ENCODE results near the gene DDX3X. TPM values are rescaled to one million over a fixed set of nuclear protein-coding genes. Genes with fewer than 3 reads are reported as not detected.
"Not testable (repeated sequence)": the region's sequence is repeated elsewhere in the genome, so short reads cannot be mapped to it uniquely, and the experiment has no call there.

DDX3X gene
- total RNA-seq, 4 donors from 2014 or later: 208 to 295 (median 278) TPM

- WGBS, 2 donors: 88 to 92% methylated on average over 8 of the region's 8 CpGs
- Histone ChIP-seq H3K4me3 (replicated peaks in 1 of 3) (no peak overlapping the region), H3K36me3 (no peaks in the 10 kb centered on the region), H3K27ac (no peak overlapping the region), H3K27me3 (no peaks in the 10 kb centered on the region), H3K9me3 (no peaks in the 10 kb centered on the region), H3K4me1 (no peaks in the 10 kb centered on the region)
- TF ChIP-seq CTCF (IDR thresholded peaks at IDR 0.05) (no peak), POLR2A (IDR thresholded peaks at IDR 0.05) (no peak)
- no peak for DNase-seq
- intact Hi-C loops (cut with DNase I): no loop called here
Measured at GRCh38 chrX:41386222-41386990, 52.4 kb downstream of the DDX3X start.

GRCh38 chrX:41388543-41388942, 54.6 kb downstream of the DDX3X start:
- H3K9me3 ChIP-seq: no peaks in the 10 kb centered on the region
- DNase-seq: no peak
- no peaks in the 10 kb centered on the region for H3K4me1 ChIP-seq
- no peak overlapping the region for H3K27ac ChIP-seq
- intact Hi-C loops (cut with DNase I): no loop called here
- TF ChIP-seq POLR2A (IDR thresholded peaks at IDR 0.05) (no peak), CTCF (IDR thresholded peaks at IDR 0.05) (no peak)
- H3K27me3 ChIP-seq: no peaks in the 10 kb centered on the region
- no peak overlapping the region for H3K4me3 ChIP-seq (replicated peaks in 1 of 3)
- H3K36me3 ChIP-seq: no peaks in the 10 kb centered on the region
- 82 to 87% methylated on average over 3 to 8 of the region's 8 CpGs for WGBS, 2 donors

- Histone ChIP-seq H3K9me3 (no peaks in the 10 kb centered on the region), H3K27me3 (no peaks in the 10 kb centered on the region), H3K27ac (no peak overlapping the region), H3K4me1 (no peaks in the 10 kb centered on the region), H3K36me3 (no peaks in the 10 kb centered on the region), H3K4me3 (replicated peaks in 1 of 3) (no peak overlapping the region)
- intact Hi-C loops (cut with DNase I): no loop called here
- DNase-seq: no peak
- TF ChIP-seq POLR2A (IDR thresholded peaks at IDR 0.05): no peak
- TF ChIP-seq CTCF (IDR thresholded peaks at IDR 0.05): no peak
- WGBS, 2 donors: 70 to 82% methylated on average over 6 of the region's 6 CpGs
Measured at GRCh38 chrX:41389311-41389888, 55.4 kb downstream of the DDX3X start.

GRCh38 chrX:41390576-41390975, 56.6 kb downstream of the DDX3X start:
- H3K27ac ChIP-seq; H3K27me3 ChIP-seq; DNase-seq; intact Hi-C loops (cut with DNase I); H3K4me3 ChIP-seq (replicated peaks in 1 of 3); H3K4me1 ChIP-seq; H3K36me3 ChIP-seq; H3K9me3 ChIP-seq: not testable (repeated sequence)
- 87% methylated on average over 3 to 7 of the region's 7 CpGs for WGBS, 2 donors

GRCh38 chrX:41391606-41392005, 57.6 kb downstream of the DDX3X start:
- Histone ChIP-seq H3K9me3 (no peaks in the 10 kb centered on the region), H3K27ac (no peak overlapping the region), H3K27me3 (no peaks in the 10 kb centered on the region), H3K36me3 (no peaks in the 10 kb centered on the region), H3K4me3 (replicated peaks in 1 of 3) (no peak overlapping the region), H3K4me1 (no peaks in the 10 kb centered on the region)
- TF ChIP-seq CTCF (IDR thresholded peaks at IDR 0.05): no peak
- intact Hi-C loops (cut with DNase I): no loop called here
- DNase-seq: no peak
- whole genome bisulfite sequencing, 2 donors: 87 to 95% methylated on average over 4 to 5 of the region's 9 CpGs
